HL-60 (cell line): ENCODE data around the gene DCDC1.

Experiments used
- DNase-seq, 2 experiments: peaks; one replicate each; pipeline ENCODE4 v3.0.0-alpha.2; 2010 to 2020; ENCODE audit warnings: low read depth in 1 of 2, low spot score in 1 of 2
- H3K27ac ChIP-seq: fragments of 250-450 bp; sonication (Bioruptor Pico); replicated peaks from 2 replicates; pipeline ENCODE4 v1.5.1; 2020; ENCODE audit warnings: mild to moderate bottlenecking, moderate library complexity
- H3K27me3 ChIP-seq: fragments of 250-450 bp; sonication (Bioruptor Pico); 2 replicates; pipeline ENCODE4 v1.5.1; 2021; ENCODE audit warnings: mild to moderate bottlenecking, moderate library complexity; ENCODE audit not compliant: insufficient read depth, poor library complexity, severe bottlenecking
- H3K4me3 ChIP-seq: replicated peaks from 2 replicates; pipeline ENCODE4 v1.5.1; 2011; ENCODE audit warnings: mild to moderate bottlenecking, control low read depth, low read length; ENCODE audit not compliant: insufficient read depth
- CTCF ChIP-seq: IDR thresholded peaks from one replicate; pipeline ENCODE4 v1.5.1; 2011; ENCODE audit warnings: low read length, control low read depth, inconsistent platforms; ENCODE audit not compliant: insufficient read depth
- GABPA ChIP-seq: IDR thresholded peaks from 2 replicates; pipeline ENCODE4 v1.6.1; 2012; ENCODE audit warnings: low read depth
- POLR2AphosphoS5 ChIP-seq: IDR thresholded peaks from 2 replicates; pipeline ENCODE4 v1.6.1; 2012; ENCODE audit warnings: low read depth
- REST ChIP-seq: IDR thresholded peaks from 2 replicates; pipeline ENCODE4 v1.6.1; 2012; ENCODE audit warnings: low read depth; ENCODE audit not compliant: insufficient replicate concordance
- SPI1 ChIP-seq: IDR thresholded peaks from 2 replicates; pipeline ENCODE4 v1.6.1; 2012; ENCODE audit warnings: low read depth, mild to moderate bottlenecking, borderline replicate concordance

Gene DCDC1

GRCh38 chr11:30853439-30853838 is 516.1 kb downstream of the DCDC1 start:
- Histone ChIP-seq H3K27me3 (peaks cover 2% of the 10 kb centered on the region), H3K4me3 (no peak overlapping the region), H3K27ac (no peak overlapping the region)
- TF ChIP-seq CTCF, result no peak
- TF ChIP-seq GABPA, result no peak
- TF ChIP-seq SPI1, result no peak
- TF ChIP-seq REST, result no peak
- no peak for TF ChIP-seq POLR2AphosphoS5
- no peak for DNase-seq

- no peak overlapping the region for H3K27ac ChIP-seq
- TF ChIP-seq SPI1 (no peak), POLR2AphosphoS5 (no peak), CTCF (no peak), GABPA (no peak), REST (no peak)
These were observed 516.9 kb downstream of the DCDC1 start for GRCh38 chr11:30852645-30853044.

GRCh38 chr11:30852091-30852490 is 517.4 kb downstream of the DCDC1 start:
- Histone ChIP-seq H3K27me3 (peaks cover 2% of the 10 kb centered on the region), H3K27ac (no peak overlapping the region), H3K4me3 (no peak overlapping the region)
- TF ChIP-seq SPI1, result no peak
- no peak for TF ChIP-seq CTCF
- TF ChIP-seq GABPA, result no peak
- TF ChIP-seq POLR2AphosphoS5, result no peak
- TF ChIP-seq REST, result no peak
- no peak for DNase-seq

More at GRCh38 chr11:30852645-30853044, 516.9 kb downstream of the DCDC1 start:
- DNase-seq, result no peak
- peaks cover 2% of the 10 kb centered on the region for H3K27me3 ChIP-seq
- no peak overlapping the region for H3K4me3 ChIP-seq
